SU-DHL-6 (cell line): Measurements from ENCODE around the gene ATP8A2.

Source experiments
- EZH2phosphoT487 ChIP-seq: fragments of 200-600 bp; sonication (generic), shearing (Covaris generic); conservative IDR thresholded peaks from 2 replicates; pipeline ENCODE4 v1.6.1; 2018; ENCODE audit warnings: mild to moderate bottlenecking, antibody characterized with exemption, low read length, moderate library complexity, mixed read lengths
- TF ChIP-seq, protein P1 (sequence below): fragments of 200-600 bp; sonication (generic); IDR thresholded peaks from one replicate; pipeline ENCODE4 v1.5.1; 2017; ENCODE audit warnings: antibody characterized with exemption, mild to moderate bottlenecking, low read length, moderate library complexity; ENCODE audit not compliant: insufficient read depth, poor library complexity, severe bottlenecking

DNA sequence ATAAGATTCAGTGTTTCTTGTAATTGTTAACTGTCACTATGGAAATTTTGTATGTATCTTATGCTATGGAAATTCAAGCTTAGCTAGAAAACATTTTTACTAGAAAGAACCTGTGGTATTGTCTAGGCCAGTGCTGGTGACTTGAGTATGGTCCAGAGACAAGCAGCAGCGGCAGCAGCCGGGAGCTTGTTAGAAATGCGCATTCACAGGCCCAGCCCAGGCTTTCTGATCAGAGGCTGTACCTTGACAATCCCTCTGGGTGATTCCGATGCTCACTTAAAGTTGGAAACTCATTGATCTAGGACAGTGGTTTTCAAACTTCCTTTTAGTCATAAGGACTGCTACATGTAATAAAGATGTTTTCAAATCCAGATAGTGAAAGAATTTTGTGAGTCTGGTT, 392.6 kb downstream of the ATP8A2 start:
- TF ChIP-seq, protein P1, sequence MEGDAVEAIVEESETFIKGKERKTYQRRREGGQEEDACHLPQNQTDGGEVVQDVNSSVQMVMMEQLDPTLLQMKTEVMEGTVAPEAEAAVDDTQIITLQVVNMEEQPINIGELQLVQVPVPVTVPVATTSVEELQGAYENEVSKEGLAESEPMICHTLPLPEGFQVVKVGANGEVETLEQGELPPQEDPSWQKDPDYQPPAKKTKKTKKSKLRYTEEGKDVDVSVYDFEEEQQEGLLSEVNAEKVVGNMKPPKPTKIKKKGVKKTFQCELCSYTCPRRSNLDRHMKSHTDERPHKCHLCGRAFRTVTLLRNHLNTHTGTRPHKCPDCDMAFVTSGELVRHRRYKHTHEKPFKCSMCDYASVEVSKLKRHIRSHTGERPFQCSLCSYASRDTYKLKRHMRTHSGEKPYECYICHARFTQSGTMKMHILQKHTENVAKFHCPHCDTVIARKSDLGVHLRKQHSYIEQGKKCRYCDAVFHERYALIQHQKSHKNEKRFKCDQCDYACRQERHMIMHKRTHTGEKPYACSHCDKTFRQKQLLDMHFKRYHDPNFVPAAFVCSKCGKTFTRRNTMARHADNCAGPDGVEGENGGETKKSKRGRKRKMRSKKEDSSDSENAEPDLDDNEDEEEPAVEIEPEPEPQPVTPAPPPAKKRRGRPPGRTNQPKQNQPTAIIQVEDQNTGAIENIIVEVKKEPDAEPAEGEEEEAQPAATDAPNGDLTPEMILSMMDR, result no peak
- no peak for TF ChIP-seq EZH2phosphoT487
